ENCODE data around the gene PBRM1. TPM values are rescaled to one million over a fixed set of nuclear protein-coding genes. Genes with fewer than 3 reads are reported as not detected.

The PBRM1 gene
- total and polyA plus RNA-seq, 2 experiments from 2014 or later: 57.5 to 72.5 TPM

DNA sequence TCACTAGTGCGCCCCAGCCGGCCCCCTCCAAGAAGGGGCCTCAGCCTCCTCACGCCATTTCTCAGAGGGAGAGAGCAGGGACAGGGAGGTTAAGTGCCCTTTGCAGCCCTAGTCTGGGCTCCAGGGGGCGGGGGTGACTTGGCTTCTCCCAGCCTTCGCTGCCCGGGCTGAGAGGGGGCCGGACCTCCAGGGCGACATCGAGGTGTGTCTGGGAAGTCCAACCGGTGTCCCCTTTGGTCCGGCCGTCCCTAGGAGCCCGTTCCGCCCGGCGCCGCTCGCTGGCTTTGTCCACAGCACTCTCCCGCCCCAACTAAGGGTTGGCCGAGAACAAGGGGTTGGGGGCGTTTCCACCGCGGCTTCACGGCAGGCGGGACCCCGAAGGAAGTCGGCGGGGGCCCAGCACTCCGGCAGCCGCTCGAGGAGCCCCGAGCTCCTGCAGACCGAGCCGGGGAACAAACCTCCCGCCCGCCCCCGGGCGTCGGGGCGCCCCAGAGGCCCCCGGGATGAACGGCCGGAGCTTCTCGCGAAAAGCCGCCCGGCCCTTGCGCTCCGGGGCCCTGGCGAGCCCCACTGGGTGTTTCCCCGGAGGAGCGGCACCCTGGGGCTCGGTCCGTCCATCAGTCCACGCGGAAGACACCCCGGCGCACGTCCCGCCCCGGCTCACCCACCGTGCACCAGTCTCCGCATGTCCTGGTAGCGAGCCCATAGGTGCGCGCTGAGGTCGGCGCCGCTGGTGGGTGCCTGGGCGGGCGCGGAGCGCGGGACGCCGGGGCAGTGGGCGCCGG, 152.7 kb downstream of the PBRM1 start:
- Histone ChIP-seq H3K27ac (ENCODE audit: low read depth) (no peak overlapping the region), H3K27me3 (ENCODE audit: insufficient read depth) (no peaks in the 10 kb centered on the region), H3K36me3 (ENCODE audit: insufficient read depth) (no peaks in the 10 kb centered on the region), H3K79me2 (replicated peaks; ENCODE audit: insufficient read depth) (peaks cover 50% of the 10 kb centered on the region), H2AFZ (no peak overlapping the region), H3K4me1 (ENCODE audit: insufficient read depth) (peaks cover 34% of the 10 kb centered on the region), H4K20me1 (replicated peaks; ENCODE audit: insufficient read depth) (peaks cover 26% of the 10 kb centered on the region), H3K4me2 (peak overlapping the region; percentile 97), H3K9me2 (ENCODE audit: insufficient read depth) (no peaks in the 10 kb centered on the region), H3K4me3 (peak overlapping the region; percentile 80), H3F3A (replicated peaks; ENCODE audit: low read depth) (peaks cover 18% of the 10 kb centered on the region)
- H3K9me3 Mint-ChIP-seq: no peaks in the 10 kb centered on the region
- H3K4me3 Mint-ChIP-seq: peak overlapping the region; percentile 84
- peaks cover 26% of the 10 kb centered on the region for H3K27me3 Mint-ChIP-seq (ENCODE audit: insufficient read depth, low read depth, poor library complexity)
- peaks cover 31% of the 10 kb centered on the region for H3K4me1 Mint-ChIP-seq
- peak; percentile 0; the same call in 2 of the 3 replicates for ATAC-seq
- H3K36me3 Mint-ChIP-seq (ENCODE audit: low read depth): peaks cover 18% of the 10 kb centered on the region
- DNase-seq (ENCODE audit: low spot score): peak; percentile 70
- no peak overlapping the region for H3K27ac Mint-ChIP-seq
- TF ChIP-seq, protein P1, sequence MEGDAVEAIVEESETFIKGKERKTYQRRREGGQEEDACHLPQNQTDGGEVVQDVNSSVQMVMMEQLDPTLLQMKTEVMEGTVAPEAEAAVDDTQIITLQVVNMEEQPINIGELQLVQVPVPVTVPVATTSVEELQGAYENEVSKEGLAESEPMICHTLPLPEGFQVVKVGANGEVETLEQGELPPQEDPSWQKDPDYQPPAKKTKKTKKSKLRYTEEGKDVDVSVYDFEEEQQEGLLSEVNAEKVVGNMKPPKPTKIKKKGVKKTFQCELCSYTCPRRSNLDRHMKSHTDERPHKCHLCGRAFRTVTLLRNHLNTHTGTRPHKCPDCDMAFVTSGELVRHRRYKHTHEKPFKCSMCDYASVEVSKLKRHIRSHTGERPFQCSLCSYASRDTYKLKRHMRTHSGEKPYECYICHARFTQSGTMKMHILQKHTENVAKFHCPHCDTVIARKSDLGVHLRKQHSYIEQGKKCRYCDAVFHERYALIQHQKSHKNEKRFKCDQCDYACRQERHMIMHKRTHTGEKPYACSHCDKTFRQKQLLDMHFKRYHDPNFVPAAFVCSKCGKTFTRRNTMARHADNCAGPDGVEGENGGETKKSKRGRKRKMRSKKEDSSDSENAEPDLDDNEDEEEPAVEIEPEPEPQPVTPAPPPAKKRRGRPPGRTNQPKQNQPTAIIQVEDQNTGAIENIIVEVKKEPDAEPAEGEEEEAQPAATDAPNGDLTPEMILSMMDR (conservative IDR thresholded peaks at IDR 0.05; ENCODE audit: low read depth in 2 of 2): 0 out of 4 replicates have a peak, but pooled peaks of 1 of the 2 experiments have one; percentile 0
- no peak for TF ChIP-seq ETS1 (IDR thresholded peaks at IDR 0.05)

- peaks cover 44% of the 10 kb centered on the region for H3K79me2 ChIP-seq (replicated peaks; ENCODE audit: insufficient read depth)
- DNase-seq (ENCODE audit: low spot score) (no peak), ATAC-seq (no peak)
- peak overlapping the region; percentile 97 for H3K4me2 ChIP-seq
- H3K36me3 ChIP-seq (ENCODE audit: insufficient read depth): no peaks in the 10 kb centered on the region
- no peaks in the 10 kb centered on the region for H3K27me3 ChIP-seq (ENCODE audit: insufficient read depth)
- TF ChIP-seq ZNF114 (CRISPR knock-in tag; IDR thresholded peaks at IDR 0.05): no peak
- TF ChIP-seq, protein P2, sequence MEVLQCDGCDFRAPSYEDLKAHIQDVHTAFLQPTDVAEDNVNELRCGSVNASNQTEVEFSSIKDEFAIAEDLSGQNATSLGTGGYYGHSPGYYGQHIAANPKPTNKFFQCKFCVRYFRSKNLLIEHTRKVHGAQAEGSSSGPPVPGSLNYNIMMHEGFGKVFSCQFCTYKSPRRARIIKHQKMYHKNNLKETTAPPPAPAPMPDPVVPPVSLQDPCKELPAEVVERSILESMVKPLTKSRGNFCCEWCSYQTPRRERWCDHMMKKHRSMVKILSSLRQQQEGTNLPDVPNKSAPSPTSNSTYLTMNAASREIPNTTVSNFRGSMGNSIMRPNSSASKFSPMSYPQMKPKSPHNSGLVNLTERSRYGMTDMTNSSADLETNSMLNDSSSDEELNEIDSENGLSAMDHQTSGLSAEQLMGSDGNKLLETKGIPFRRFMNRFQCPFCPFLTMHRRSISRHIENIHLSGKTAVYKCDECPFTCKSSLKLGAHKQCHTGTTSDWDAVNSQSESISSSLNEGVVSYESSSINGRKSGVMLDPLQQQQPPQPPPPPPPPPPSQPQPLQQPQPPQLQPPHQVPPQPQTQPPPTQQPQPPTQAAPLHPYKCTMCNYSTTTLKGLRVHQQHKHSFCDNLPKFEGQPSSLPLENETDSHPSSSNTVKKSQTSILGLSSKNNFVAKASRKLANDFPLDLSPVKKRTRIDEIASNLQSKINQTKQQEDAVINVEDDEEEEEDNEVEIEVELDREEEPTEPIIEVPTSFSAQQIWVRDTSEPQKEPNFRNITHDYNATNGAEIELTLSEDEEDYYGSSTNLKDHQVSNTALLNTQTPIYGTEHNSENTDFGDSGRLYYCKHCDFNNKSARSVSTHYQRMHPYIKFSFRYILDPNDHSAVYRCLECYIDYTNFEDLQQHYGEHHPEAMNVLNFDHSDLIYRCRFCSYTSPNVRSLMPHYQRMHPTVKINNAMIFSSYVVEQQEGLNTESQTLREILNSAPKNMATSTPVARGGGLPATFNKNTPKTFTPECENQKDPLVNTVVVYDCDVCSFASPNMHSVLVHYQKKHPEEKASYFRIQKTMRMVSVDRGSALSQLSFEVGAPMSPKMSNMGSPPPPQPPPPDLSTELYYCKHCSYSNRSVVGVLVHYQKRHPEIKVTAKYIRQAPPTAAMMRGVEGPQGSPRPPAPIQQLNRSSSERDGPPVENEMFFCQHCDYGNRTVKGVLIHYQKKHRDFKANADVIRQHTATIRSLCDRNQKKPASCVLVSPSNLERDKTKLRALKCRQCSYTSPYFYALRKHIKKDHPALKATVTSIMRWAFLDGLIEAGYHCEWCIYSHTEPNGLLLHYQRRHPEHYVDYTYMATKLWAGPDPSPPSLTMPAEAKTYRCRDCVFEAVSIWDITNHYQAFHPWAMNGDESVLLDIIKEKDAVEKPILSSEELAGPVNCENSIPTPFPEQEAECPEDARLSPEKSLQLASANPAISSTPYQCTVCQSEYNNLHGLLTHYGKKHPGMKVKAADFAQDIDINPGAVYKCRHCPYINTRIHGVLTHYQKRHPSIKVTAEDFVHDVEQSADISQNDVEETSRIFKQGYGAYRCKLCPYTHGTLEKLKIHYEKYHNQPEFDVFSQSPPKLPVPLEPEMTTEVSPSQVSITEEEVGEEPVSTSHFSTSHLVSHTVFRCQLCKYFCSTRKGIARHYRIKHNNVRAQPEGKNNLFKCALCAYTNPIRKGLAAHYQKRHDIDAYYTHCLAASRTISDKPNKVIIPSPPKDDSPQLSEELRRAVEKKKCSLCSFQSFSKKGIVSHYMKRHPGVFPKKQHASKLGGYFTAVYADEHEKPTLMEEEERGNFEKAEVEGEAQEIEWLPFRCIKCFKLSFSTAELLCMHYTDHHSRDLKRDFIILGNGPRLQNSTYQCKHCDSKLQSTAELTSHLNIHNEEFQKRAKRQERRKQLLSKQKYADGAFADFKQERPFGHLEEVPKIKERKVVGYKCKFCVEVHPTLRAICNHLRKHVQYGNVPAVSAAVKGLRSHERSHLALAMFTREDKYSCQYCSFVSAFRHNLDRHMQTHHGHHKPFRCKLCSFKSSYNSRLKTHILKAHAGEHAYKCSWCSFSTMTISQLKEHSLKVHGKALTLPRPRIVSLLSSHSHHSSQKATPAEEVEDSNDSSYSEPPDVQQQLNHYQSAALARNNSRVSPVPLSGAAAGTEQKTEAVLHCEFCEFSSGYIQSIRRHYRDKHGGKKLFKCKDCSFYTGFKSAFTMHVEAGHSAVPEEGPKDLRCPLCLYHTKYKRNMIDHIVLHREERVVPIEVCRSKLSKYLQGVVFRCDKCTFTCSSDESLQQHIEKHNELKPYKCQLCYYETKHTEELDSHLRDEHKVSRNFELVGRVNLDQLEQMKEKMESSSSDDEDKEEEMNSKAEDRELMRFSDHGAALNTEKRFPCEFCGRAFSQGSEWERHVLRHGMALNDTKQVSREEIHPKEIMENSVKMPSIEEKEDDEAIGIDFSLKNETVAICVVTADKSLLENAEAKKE (CRISPR knock-in tag; IDR thresholded peaks at IDR 0.05): no peak
- TF ChIP-seq EZH2 (IDR thresholded peaks at IDR 0.05; ENCODE audit: low read depth, unreplicated experiment): no peak
- no peak for TF ChIP-seq STAT1 (IDR thresholded peaks at IDR 0.05; ENCODE audit: unreplicated experiment)
- no peak for TF ChIP-seq POLR2AphosphoS5 (IDR thresholded peaks at IDR 0.05; ENCODE audit: low read depth)
- H3K9me2 ChIP-seq (ENCODE audit: insufficient read depth): no peaks in the 10 kb centered on the region
- Mint-ChIP-seq H3K36me3 (ENCODE audit: low read depth) (peaks cover 22% of the 10 kb centered on the region), H3K27ac (no peak overlapping the region), H3K9me3 (no peaks in the 10 kb centered on the region), H3K27me3 (ENCODE audit: insufficient read depth, low read depth, poor library complexity) (peaks cover 24% of the 10 kb centered on the region), H3K4me3 (peak overlapping the region; percentile 84), H3K4me1 (peaks cover 26% of the 10 kb centered on the region)
- H3K27ac ChIP-seq (ENCODE audit: low read depth): no peak overlapping the region
- no peak overlapping the region for H2AFZ ChIP-seq
- H4K20me1 ChIP-seq (replicated peaks; ENCODE audit: insufficient read depth): peaks cover 20% of the 10 kb centered on the region
- peak overlapping the region; percentile 80 for H3K4me3 ChIP-seq
- H3K4me1 ChIP-seq (ENCODE audit: insufficient read depth): peaks cover 28% of the 10 kb centered on the region
- peaks cover 18% of the 10 kb centered on the region for H3F3A ChIP-seq (replicated peaks; ENCODE audit: low read depth)
Measured at GRCh38 chr3:52532517-52532837, 153.2 kb downstream of the PBRM1 start.

Data from GM23338 (cell line).